ENCODE results near the gene MED29. TPM values are rescaled to one million over a fixed set of nuclear protein-coding genes. Genes with fewer than 3 reads are reported as not detected.
"Not testable (repeated sequence)": the region's sequence is repeated elsewhere in the genome, so short reads cannot be mapped to it uniquely, and the experiment has no call there.

MED29 gene
- total RNA-seq, 1 donor from 2014 or later: 22.2 TPM

- DNase-seq (no peak), ATAC-seq (no peak)
- intact Hi-C loops (cut with micrococcal nuclease): no loop called here
These were observed 25.6 kb upstream of the MED29 start for GRCh38 chr19:39365531-39365930.

GRCh38 chr19:39369200-39369599 lies 22.0 kb upstream of the MED29 start:
- no peak for ATAC-seq
- intact Hi-C loops (cut with micrococcal nuclease): no loop called here
- no peak for DNase-seq

- intact Hi-C loops (cut with micrococcal nuclease): no loop called here
- ATAC-seq: no peak
- DNase-seq: no peak
These were observed 20.4 kb upstream of the MED29 start for GRCh38 chr19:39370735-39371134.

- ATAC-seq: peak; percentile 96
- intact Hi-C loops (cut with micrococcal nuclease): no loop called here
- DNase-seq: peak; percentile 83
These were observed 19.0 kb upstream of the MED29 start for GRCh38 chr19:39372047-39372802.

GRCh38 chr19:39372941-39373340 lies 18.2 kb upstream of the MED29 start:
- intact Hi-C loops (cut with micrococcal nuclease): no loop called here
- no peak for DNase-seq

GRCh38 chr19:39375929-39376328 lies 15.2 kb upstream of the MED29 start:
- intact Hi-C loops (cut with micrococcal nuclease): no loop called here
- DNase-seq: no peak
- no peak for ATAC-seq

More at GRCh38 chr19:39372941-39373340, 18.2 kb upstream of the MED29 start:
- ATAC-seq: peak; percentile 50

- intact Hi-C loops (cut with micrococcal nuclease): no loop called here
- DNase-seq (no peak), ATAC-seq (no peak)
These were observed 13.5 kb upstream of the MED29 start for GRCh38 chr19:39377373-39378362.

- ATAC-seq; intact Hi-C loops (cut with micrococcal nuclease); DNase-seq: not testable (repeated sequence)
These were observed 11.8 kb upstream of the MED29 start for GRCh38 chr19:39379366-39379765.

- DNase-seq: no peak
- ATAC-seq: no peak
- intact Hi-C loops (cut with micrococcal nuclease): no loop called here
These were observed 11.2 kb upstream of the MED29 start for GRCh38 chr19:39379865-39380396.

GRCh38 chr19:39380521-39381502 lies 10.4 kb upstream of the MED29 start:
- DNase-seq (no peak), ATAC-seq (no peak)
- intact Hi-C loops (cut with micrococcal nuclease): no loop called here

- intact Hi-C loops (cut with micrococcal nuclease): no loop called here
- no peak for ATAC-seq
- no peak for DNase-seq
These were observed 9.1 kb upstream of the MED29 start for GRCh38 chr19:39381910-39382611.

- no peak for DNase-seq
- ATAC-seq: no peak
- intact Hi-C loops (cut with micrococcal nuclease): no loop called here
These were observed 8.0 kb upstream of the MED29 start for GRCh38 chr19:39382991-39383828.

- no peak for DNase-seq
- intact Hi-C loops (cut with micrococcal nuclease): no loop called here
- no peak for ATAC-seq
These were observed 6.2 kb upstream of the MED29 start for GRCh38 chr19:39384839-39385568.

GRCh38 chr19:39385629-39386411 lies 5.4 kb upstream of the MED29 start:
- intact Hi-C loops (cut with micrococcal nuclease): no loop called here
- DNase-seq (no peak), ATAC-seq (no peak)

- intact Hi-C loops (cut with micrococcal nuclease): no loop called here
- no peak for ATAC-seq
- DNase-seq: no peak
These were observed 4.6 kb upstream of the MED29 start for GRCh38 chr19:39386557-39386956.

GRCh38 chr19:39388657-39389056 lies 2.5 kb upstream of the MED29 start:
- intact Hi-C loops (cut with micrococcal nuclease): no loop called here
- DNase-seq (no peak), ATAC-seq (no peak)

Data from left ventricle myocardium superior (tissue), 1 donor.